Pancreas (tissue), 10 donors: ENCODE data around the gene NACC2. TPM values are rescaled to one million over a fixed set of nuclear protein-coding genes. Genes with fewer than 3 reads are reported as not detected.

ENCODE experiments used
- ATAC-seq, 4 donors: fragments of 200-7000 bp; cut with Tn5 transposase; one replicate each; pipeline versions ENCODE4 v1.8.0 to v1.9.1; 2020; ENCODE audit warnings: mild to moderate bottlenecking in 4 of 4, moderate library complexity in 4 of 4
- DNase-seq, 6 donors: peaks; one replicate each; pipeline ENCODE4 v3.0.0-alpha.2; 2020
- FAIRE-seq: peaks from 2 replicates; lab custom pipeline; 2012; peaks lifted over from hg19 to GRCh38; lab: Jason Lieb, UNC
- H3K27ac ChIP-seq, 4 donors: fragments of 200-600 bp; sonication (generic); 1 replicate in 3 of 4; 2 replicates in 1 of 4; pipeline versions ENCODE4 v1.5.0 to v1.8.0; 2020
- H3K27me3 ChIP-seq, 4 donors: fragments of 200-600 bp; one replicate each; pipeline ENCODE4 v1.8.0; 2021
- H3K36me3 ChIP-seq, 3 donors: fragments of 200-600 bp; sonication (generic) in 1 of 3; one replicate each; pipeline versions ENCODE4 v1.5.0 to v1.8.0; 2020 to 2021
- H3K4me1 ChIP-seq, 3 donors: fragments of 200-600 bp; one replicate each; pipeline ENCODE4 v1.8.0; 2021
- H3K4me3 ChIP-seq, 4 donors: fragments of 200-600 bp; sonication (generic) in 2 of 4; one replicate each; pipeline versions ENCODE4 v1.5.0 to v1.8.0; 2020 to 2021
- H3K9me3 ChIP-seq, 4 donors: fragments of 200-600 bp; one replicate each; pipeline ENCODE4 v1.8.0; 2021
- WGBS, 2 donors: extraction: QIAGEN DNeasy Blood & Tissue Kit; methylation state at CpG; one replicate each; pipeline ENCODE4 v1.1.7; 2013; 5-methylcytosine and 5-hydroxymethylcytosine counted together
- intact Hi-C, 3 donors: fragments of 100-400 bp; cut with DNase I; formaldehyde crosslinking; loops; one replicate each; pipeline versions ENCODE4 v1.11.1 to v1.14.2; 2022
- polyA plus RNA-seq, 2 donors: library from polyadenylated mRNA; stranded (reverse); fragments of 200-250 nt; gene quantifications; one replicate each; pipeline ENCODE4 v1.2.3, GENCODE V29; 2013
- total RNA-seq, 6 donors: library from RNA; stranded (reverse); fragmentation: NEBNext Ultra II Directional in 4 of 6; extraction: Animal tissue kit (Norgen Biotek cat#: 25700) in 4 of 6; gene quantifications; one replicate each; pipeline versions ENCODE4 v1.2.1 to v1.2.4, GENCODE V29; 2021 to 2023
- TF ChIP-seq, protein P1 (sequence below), 4 donors: fragments of 200-600 bp; sonication (generic) in 3 of 4; IDR thresholded peaks; one replicate each; pipeline versions ENCODE4 v1.5.0 to v1.8.0; 2021; ENCODE audit warnings: antibody characterized with exemption in 4 of 4
- donor health status: healthy with polysubstance abuse.
- donor health status: DM: no; HTN: no; CAD: no; lungs with moderate emphysema.
- donor health status: DM: no; HTN: no; CAD: no.
- donor health status: control.
- donor health status: control.
- donor health status: Bipolar disorder and iron deficiency.
- donor health status: DM: yes; HTN: yes; CAD: no.
- donor health status: DM: no; HTN: no; CAD: no.
- donor health status: DM: no; HTN: no; CAD: no.
- donor health status: DM: yes; HTN: yes; CAD: no.

Gene NACC2
- total and polyA plus RNA-seq, 8 donors: 4.3 to 12.4 (median 8.2) TPM

DNA sequence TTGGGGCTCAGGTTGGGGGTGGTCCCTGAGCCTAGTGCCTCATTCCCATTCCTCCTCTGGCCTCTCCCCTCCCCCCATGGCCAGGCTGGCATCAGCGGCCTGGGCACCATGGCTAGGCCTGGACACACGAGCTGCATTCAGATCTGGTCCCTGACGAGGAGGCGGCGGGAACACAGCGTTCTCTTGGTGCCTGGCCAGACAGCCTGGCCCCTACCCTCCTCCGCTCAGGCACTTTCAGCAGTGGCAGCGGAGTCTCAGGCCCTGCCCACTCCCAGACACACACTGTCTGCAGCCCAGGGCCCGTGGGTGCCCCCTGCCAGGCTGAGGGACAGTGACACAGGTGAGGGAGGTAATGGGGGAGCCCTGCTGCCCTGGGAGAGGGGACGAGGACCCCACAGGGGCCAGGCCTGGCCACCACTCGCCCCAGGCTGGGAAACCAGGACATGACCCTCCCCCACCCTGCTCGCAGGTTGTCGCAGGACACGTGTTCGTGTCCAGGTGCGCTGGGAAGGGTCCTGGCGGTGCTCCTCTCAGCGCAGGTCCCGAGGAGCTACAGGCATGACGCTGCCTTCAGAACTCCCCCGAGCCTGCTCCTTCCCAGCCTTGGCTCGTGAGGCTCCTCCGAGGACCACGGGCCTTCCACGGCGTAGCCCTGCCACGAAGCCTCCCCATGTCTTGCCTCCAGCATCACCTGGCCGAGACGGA lies 114.0 kb downstream of the NACC2 start:
- Histone ChIP-seq H3K9me3 (no peaks in the 10 kb centered on the region), H3K4me3 (no peak overlapping the region), H3K27me3 (no peaks in the 10 kb centered on the region), H3K36me3 (no peaks in the 10 kb centered on the region), H3K4me1 (no peaks in the 10 kb centered on the region), H3K27ac (no peak overlapping the region)
- ATAC-seq (no peak), FAIRE-seq (no peak), DNase-seq (peak in 1 of 6 donors; percentile 57)
- TF ChIP-seq, protein P1, sequence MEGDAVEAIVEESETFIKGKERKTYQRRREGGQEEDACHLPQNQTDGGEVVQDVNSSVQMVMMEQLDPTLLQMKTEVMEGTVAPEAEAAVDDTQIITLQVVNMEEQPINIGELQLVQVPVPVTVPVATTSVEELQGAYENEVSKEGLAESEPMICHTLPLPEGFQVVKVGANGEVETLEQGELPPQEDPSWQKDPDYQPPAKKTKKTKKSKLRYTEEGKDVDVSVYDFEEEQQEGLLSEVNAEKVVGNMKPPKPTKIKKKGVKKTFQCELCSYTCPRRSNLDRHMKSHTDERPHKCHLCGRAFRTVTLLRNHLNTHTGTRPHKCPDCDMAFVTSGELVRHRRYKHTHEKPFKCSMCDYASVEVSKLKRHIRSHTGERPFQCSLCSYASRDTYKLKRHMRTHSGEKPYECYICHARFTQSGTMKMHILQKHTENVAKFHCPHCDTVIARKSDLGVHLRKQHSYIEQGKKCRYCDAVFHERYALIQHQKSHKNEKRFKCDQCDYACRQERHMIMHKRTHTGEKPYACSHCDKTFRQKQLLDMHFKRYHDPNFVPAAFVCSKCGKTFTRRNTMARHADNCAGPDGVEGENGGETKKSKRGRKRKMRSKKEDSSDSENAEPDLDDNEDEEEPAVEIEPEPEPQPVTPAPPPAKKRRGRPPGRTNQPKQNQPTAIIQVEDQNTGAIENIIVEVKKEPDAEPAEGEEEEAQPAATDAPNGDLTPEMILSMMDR (IDR thresholded peaks at IDR 0.05): no peak
- 72 to 83% methylated on average over 29 of the region's 29 CpGs for WGBS, 2 donors
- intact Hi-C loops: no loop called here

DNA sequence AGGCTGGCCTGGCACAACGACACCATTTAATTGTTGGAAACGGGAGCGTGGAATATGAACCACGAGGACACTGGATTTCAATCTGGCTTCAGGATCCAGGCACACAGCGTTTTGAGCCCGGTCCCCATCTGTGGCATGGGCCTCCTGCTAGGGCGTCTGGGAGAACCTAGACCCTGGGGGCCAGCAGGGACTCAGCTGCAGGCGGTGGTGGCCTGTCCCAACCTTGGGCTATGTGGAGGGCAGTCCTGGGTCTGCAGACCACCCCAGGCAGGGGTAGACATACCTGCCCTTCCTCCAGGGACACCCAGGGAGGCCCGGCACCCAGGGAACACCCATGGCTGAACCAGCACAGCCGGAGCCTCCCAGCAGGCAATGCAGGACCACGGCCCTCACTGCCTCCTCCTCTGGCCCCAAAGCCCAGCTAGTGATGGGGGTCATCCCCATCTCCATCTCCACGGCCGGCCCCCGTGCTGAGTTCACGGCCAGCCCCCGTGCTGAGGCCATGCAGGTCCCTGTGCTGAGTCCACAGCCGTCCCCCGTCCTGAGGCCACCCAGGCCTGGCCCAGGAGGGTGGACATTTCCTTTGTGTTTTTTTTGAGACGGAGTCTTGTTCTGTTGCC lies 115.4 kb downstream of the NACC2 start:
- intact Hi-C loops: loop anchor here in 1 of 3 donors (10.0 kb wide), 1 partner anchor 145 kb away; no protein-coding TSS in a partner anchor
- Histone ChIP-seq H3K9me3 (no peaks in the 10 kb centered on the region), H3K4me1 (no peaks in the 10 kb centered on the region), H3K36me3 (no peaks in the 10 kb centered on the region), H3K27ac (no peak overlapping the region), H3K4me3 (no peak overlapping the region), H3K27me3 (no peaks in the 10 kb centered on the region)
- 52 to 66% methylated on average over 19 of the region's 19 CpGs for WGBS, 2 donors
- TF ChIP-seq, protein P1 (IDR thresholded peaks at IDR 0.05): no peak
- ATAC-seq: no peak
- DNase-seq: peak in 1 of 6 donors; percentile 74
- FAIRE-seq: no peak

DNA sequence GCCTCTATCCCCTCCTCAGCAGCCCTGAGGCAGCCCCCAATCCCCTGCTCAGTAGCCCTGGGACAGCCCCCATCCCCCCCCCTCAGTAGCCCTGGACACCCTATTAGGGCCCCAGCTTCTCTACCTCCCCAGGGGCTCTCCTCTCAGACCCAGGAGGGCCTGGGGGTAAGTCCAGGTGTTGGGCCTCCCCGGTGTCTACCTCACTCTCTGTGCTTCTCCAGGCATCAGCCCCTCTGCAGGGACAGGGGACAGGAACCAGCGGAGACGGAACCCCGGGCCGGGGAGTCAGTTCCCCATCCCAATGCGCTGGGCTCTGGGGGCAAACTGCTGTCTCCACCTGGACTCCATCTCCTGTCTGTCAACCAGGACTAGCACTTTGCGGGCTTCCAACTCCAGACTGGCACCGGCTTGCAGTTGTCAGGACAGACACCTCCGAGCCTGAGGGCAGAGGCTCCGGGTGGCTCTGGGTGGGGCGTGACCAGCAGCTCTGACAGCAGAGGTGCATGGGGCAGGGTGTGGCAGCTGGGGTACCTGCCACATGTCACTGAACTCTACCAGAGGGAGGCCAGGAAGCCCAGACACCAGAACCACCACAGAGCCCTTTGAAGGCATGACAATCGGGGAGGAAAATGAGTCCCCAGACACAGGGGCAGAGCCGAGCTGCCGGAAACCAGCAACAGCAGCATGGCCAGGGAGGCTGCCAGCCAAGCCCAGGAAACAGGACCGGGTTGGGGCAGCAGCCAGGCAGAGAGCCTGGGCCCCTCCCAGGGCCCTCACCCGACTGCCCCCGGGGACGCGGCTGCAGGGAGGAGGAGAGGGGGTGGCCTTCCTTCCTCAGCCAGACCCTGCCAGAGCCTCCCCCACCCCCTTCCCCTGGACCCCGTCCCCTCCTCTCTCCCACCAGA lies 116.2 kb downstream of the NACC2 start:
- TF ChIP-seq, protein P1 (IDR thresholded peaks at IDR 0.05): no peak
- ATAC-seq (peak in 1 of 4 donors; percentile 23), FAIRE-seq (no peak), DNase-seq (peak in 1 of 6 donors; percentile 63)
- H3K4me3 ChIP-seq: no peak overlapping the region
- WGBS, 2 donors: 37 to 50% methylated on average over 19 to 20 of the region's 20 CpGs
- H3K27ac ChIP-seq: no peak overlapping the region
- no peaks in the 10 kb centered on the region for H3K27me3 ChIP-seq
- intact Hi-C loops: loop anchor here in 1 of 3 donors (10.0 kb wide), 1 partner anchor 146 kb away; no protein-coding TSS in a partner anchor
- no peaks in the 10 kb centered on the region for H3K9me3 ChIP-seq
- no peaks in the 10 kb centered on the region for H3K36me3 ChIP-seq
- no peaks in the 10 kb centered on the region for H3K4me1 ChIP-seq

DNA sequence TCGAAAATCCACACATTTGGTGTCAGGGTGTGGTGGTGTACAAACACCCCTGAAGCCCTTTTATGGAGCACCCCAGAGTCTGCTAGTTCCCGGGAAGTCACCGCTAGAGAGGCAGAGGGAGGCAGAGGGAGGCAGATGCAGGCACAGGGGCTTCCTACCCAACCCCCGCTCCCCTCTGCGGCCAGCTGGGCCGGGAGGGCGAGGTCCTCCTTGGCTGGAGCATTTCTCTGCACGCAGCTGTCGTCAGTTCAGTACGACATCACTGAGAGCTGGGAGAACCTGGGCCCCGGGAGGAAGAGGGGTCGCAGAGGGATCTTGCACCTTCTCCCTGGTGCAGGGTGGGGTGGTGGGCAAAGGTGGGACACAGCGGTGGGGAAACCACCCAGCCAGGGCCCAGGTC lies 118.1 kb downstream of the NACC2 start:
- TF ChIP-seq, protein P1 (IDR thresholded peaks at IDR 0.05): no peak
- Histone ChIP-seq H3K36me3 (no peaks in the 10 kb centered on the region), H3K4me3 (no peak overlapping the region), H3K27me3 (no peaks in the 10 kb centered on the region), H3K27ac (no peak overlapping the region), H3K9me3 (no peaks in the 10 kb centered on the region), H3K4me1 (no peaks in the 10 kb centered on the region)
- ATAC-seq (no peak), FAIRE-seq (no peak), DNase-seq (peak in 1 of 6 donors; percentile 42)
- intact Hi-C loops: loop anchor here in 1 of 3 donors (10.0 kb wide), 1 partner anchor 148 kb away; no protein-coding TSS in a partner anchor
- WGBS, 2 donors: 37% methylated on average over 13 of the region's 13 CpGs
